A673 (cell line): ENCODE results near the gene APLP2. TPM values are rescaled to one million over a fixed set of nuclear protein-coding genes. Genes with fewer than 3 reads are reported as not detected.

Source experiments
- BruUV-seq: library from RNA; stranded (reverse); fragments of 400-500 nt; replicated peaks from 2 replicates; lab custom pipeline; 2021; lab: Mats Ljungman, UMichigan
- CTCF ChIA-PET: fragments of 300-600 bp; sonication (Branson Sonifier 250); formaldehyde crosslinking; loops from one replicate; lab custom pipeline; 2022; ENCODE audit warnings: antibody characterized with exemption; lab: Charles Lee
- POLR2A ChIA-PET: fragments of 300-600 bp; sonication (Branson Sonifier 250); formaldehyde crosslinking; loops from one replicate; lab custom pipeline; 2022; ENCODE audit warnings: antibody characterized with exemption; ENCODE audit not compliant: low non-redundant PET; lab: Charles Lee
- DNase-seq: peaks from one replicate; pipeline ENCODE4 v3.0.0-alpha.2; 2015; ENCODE audit warnings: low spot score
- H3K27ac ChIP-seq: fragments of 200-600 bp; sonication (generic); 2 replicates; pipeline ENCODE4 v1.5.1; 2016; ENCODE audit warnings: mixed run types, low read depth, mild to moderate bottlenecking, mixed read lengths, antibody characterized with exemption, low read length; ENCODE audit not compliant: poor library complexity, severe bottlenecking
- H3K27me3 ChIP-seq: fragments of 200-600 bp; sonication (generic); replicated peaks from 2 replicates; pipeline ENCODE4 v1.6.1; 2017; ENCODE audit warnings: mixed run types, low read depth, mild to moderate bottlenecking, mixed read lengths, antibody characterized with exemption, low read length; ENCODE audit not compliant: insufficient read depth, poor library complexity
- H3K36me3 ChIP-seq: fragments of 200-600 bp; sonication (generic); 2 replicates; pipeline ENCODE4 v1.6.1; 2016; ENCODE audit warnings: mixed run types, mild to moderate bottlenecking, mixed read lengths, antibody characterized with exemption, low read length; ENCODE audit not compliant: insufficient read depth, poor library complexity, severe bottlenecking
- H3K4me1 ChIP-seq: fragments of 200-600 bp; sonication (generic); 2 replicates; pipeline ENCODE4 v1.6.1; 2017; ENCODE audit warnings: mixed run types, mild to moderate bottlenecking, mixed read lengths, antibody characterized with exemption, low read length; ENCODE audit not compliant: insufficient read depth, poor library complexity, severe bottlenecking
- H3K4me3 ChIP-seq: fragments of 200-600 bp; sonication (generic); 2 replicates; pipeline ENCODE4 v1.5.1; 2016; ENCODE audit warnings: low read depth, mixed run types, mild to moderate bottlenecking, mixed read lengths, low read length; ENCODE audit not compliant: poor library complexity, severe bottlenecking
- H3K9me3 ChIP-seq: fragments of 200-600 bp; sonication (generic); 2 replicates; pipeline ENCODE4 v1.6.1; 2016; ENCODE audit warnings: mixed run types, low read depth, mild to moderate bottlenecking, mixed read lengths, antibody characterized with exemption, low read length; ENCODE audit not compliant: poor library complexity, severe bottlenecking
- EZH2 ChIP-seq: fragments of 200-600 bp; sonication (generic); IDR thresholded peaks from 2 replicates; pipeline ENCODE4 v1.6.1; 2017; ENCODE audit warnings: borderline replicate concordance, low read depth, mild to moderate bottlenecking, mixed read lengths, antibody characterized with exemption, low read length; ENCODE audit not compliant: poor library complexity, severe bottlenecking
- intact Hi-C: fragments of 100-400 bp; cut with micrococcal nuclease; formaldehyde crosslinking; loops from one replicate; pipeline ENCODE4 v1.10.0; 2022; ENCODE audit not compliant: unreplicated experiment
- total RNA-seq: library from RNA; stranded (reverse); gene quantifications from 2 replicates; pipeline ENCODE4 v1.2.3, GENCODE V29; 2021
- TF ChIP-seq, protein P1 (sequence below): fragments of 300-800, 200-600 bp; sonication (generic); conservative IDR thresholded peaks from 2 replicates; pipeline ENCODE4 v1.5.1; 2017; ENCODE audit warnings: low read depth, mild to moderate bottlenecking, antibody characterized with exemption, low read length, moderate library complexity, mixed read lengths

APLP2 gene
- total RNA-seq, 1 experiment from 2014 or later, result 175 TPM

DNA sequence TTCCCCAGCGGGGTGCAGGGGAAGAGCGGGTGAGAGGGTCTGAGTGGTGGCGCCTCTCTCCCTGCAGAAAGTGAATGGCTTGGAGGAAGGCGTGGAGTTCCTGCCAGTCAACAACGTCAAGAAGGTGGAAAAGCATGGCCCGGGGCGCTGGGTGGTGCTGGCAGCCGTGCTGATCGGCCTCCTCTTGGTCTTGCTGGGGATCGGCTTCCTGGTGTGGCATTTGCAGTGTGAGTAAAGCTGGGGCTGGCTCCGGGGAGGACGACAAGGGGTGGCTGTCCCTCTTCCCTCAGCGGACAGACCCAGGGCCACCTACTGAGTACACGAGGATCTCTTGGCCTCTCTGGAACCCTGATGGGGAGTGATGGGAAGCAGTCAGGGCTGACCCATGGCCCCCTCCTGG, 118.4 kb downstream of the APLP2 start:
- no peaks in the 10 kb centered on the region for H3K9me3 ChIP-seq
- ChIA-PET CTCF (no interaction called here), POLR2A (no interaction called here)
- H3K4me3 ChIP-seq, result no peak overlapping the region
- H3K27ac ChIP-seq, result no peak overlapping the region
- H3K36me3 ChIP-seq, result no peaks in the 10 kb centered on the region
- intact Hi-C loops, result no loop called here
- no peaks in the 10 kb centered on the region for H3K27me3 ChIP-seq
- no TSS peak for BruUV-seq
- peaks cover 16% of the 10 kb centered on the region for H3K4me1 ChIP-seq
- TF ChIP-seq EZH2, result no peak
- TF ChIP-seq, protein P1, sequence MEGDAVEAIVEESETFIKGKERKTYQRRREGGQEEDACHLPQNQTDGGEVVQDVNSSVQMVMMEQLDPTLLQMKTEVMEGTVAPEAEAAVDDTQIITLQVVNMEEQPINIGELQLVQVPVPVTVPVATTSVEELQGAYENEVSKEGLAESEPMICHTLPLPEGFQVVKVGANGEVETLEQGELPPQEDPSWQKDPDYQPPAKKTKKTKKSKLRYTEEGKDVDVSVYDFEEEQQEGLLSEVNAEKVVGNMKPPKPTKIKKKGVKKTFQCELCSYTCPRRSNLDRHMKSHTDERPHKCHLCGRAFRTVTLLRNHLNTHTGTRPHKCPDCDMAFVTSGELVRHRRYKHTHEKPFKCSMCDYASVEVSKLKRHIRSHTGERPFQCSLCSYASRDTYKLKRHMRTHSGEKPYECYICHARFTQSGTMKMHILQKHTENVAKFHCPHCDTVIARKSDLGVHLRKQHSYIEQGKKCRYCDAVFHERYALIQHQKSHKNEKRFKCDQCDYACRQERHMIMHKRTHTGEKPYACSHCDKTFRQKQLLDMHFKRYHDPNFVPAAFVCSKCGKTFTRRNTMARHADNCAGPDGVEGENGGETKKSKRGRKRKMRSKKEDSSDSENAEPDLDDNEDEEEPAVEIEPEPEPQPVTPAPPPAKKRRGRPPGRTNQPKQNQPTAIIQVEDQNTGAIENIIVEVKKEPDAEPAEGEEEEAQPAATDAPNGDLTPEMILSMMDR, result no peak
- DNase-seq, result no peak

DNA sequence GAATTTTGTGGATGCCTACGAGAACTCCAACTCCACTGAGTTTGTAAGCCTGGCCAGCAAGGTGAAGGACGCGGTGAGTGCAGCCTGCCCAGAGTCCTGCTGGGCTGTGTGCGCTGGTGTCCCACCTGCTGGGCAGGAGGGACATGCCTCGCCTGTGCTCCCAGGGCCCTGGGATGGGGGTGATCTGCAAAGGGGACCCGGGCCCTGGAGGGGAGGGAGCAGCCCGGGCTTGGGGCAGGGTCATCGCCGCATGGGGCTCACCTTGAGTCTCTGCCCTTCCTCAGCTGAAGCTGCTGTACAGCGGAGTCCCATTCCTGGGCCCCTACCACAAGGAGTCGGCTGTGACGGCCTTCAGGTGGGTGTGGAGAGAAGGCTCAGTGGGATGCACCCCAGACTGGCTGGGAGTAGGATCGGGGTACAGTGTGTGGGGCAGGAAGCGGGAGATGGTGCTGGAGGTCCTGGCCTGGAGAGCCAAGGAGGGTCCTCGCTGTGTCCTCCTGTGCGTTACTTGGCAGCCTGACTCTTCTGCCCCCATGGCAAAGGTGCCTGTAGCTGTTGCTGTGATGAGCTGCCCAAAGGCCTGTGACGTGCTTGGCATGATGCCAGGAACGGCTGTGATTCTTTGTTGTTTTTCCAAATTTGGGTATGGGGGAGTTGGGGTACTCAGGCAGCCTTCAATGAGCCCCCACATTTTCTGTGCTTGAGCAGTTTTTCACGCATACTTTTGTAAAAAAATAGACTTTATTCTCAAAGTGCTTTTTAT, 119.1 kb downstream of the APLP2 start:
- BruUV-seq, result no TSS peak
- DNase-seq, result no peak
- ChIA-PET CTCF (no interaction called here), POLR2A (no interaction called here)
- H3K27ac ChIP-seq, result no peak overlapping the region
- H3K4me1 ChIP-seq, result peaks cover 16% of the 10 kb centered on the region
- no peaks in the 10 kb centered on the region for H3K36me3 ChIP-seq
- H3K4me3 ChIP-seq, result no peak overlapping the region
- TF ChIP-seq, protein P1, result no peak
- no peak for TF ChIP-seq EZH2
- no peaks in the 10 kb centered on the region for H3K27me3 ChIP-seq
- no peaks in the 10 kb centered on the region for H3K9me3 ChIP-seq
- intact Hi-C loops, result no loop called here

DNA sequence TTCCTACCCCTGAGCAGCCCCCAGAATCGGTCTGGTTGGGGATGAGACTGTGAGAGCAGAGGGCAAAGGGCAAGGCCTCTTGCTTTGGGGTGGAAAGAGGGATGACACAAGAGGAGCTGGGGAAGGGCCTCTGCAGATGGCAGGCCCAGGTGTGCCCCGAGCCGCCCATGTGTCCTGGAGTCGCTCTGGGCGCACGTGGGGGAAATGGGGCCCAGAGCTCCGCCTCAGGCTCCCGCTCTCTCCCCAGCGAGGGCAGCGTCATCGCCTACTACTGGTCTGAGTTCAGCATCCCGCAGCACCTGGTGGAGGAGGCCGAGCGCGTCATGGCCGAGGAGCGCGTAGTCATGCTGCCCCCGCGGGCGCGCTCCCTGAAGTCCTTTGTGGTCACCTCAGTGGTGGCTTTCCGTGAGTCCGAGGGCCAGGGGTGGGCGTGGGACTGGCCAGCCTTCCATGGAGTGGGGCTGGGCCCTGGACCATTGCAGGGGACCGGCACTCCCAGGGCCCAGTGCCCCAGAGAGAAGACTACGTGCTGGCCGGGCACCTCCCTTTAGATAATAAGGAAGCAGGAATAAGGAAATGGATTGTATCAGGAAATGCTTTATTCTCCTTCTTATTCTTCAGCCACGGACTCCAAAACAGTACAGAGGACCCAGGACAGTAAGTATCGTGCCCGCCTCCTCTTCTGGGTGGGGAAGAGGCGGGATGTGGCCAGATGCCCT, 120.0 kb downstream of the APLP2 start:
- ChIA-PET POLR2A (no interaction called here), CTCF (no interaction called here)
- no peak overlapping the region for H3K27ac ChIP-seq
- BruUV-seq, result no TSS peak
- H3K36me3 ChIP-seq, result no peaks in the 10 kb centered on the region
- peaks cover 16% of the 10 kb centered on the region for H3K4me1 ChIP-seq
- TF ChIP-seq EZH2, result no peak
- TF ChIP-seq, protein P1, result 0 out of 2 replicates have a peak, but pooled peaks have one; percentile 12
- no peaks in the 10 kb centered on the region for H3K27me3 ChIP-seq
- no peaks in the 10 kb centered on the region for H3K9me3 ChIP-seq
- intact Hi-C loops, result no loop called here
- DNase-seq, result no peak
- no peak overlapping the region for H3K4me3 ChIP-seq
